Mesodermal cell (in vitro differentiated cells): ENCODE results near the gene SBNO1.

Experiments used
- H3K27ac ChIP-seq: 2 replicates; pipeline ENCODE4 v1.7.0; 2013; ENCODE audit warnings: mild to moderate bottlenecking, low read depth, low read length, moderate library complexity; ENCODE audit not compliant: severe bottlenecking
- H3K36me3 ChIP-seq: 2 replicates; pipeline ENCODE4 v1.7.1; 2013; ENCODE audit warnings: mild to moderate bottlenecking, low read length, moderate library complexity; ENCODE audit not compliant: control insufficient read depth, insufficient read depth
- H3K4me1 ChIP-seq: one replicate; pipeline ENCODE4 v1.7.1; 2013; ENCODE audit warnings: mild to moderate bottlenecking, low read length; ENCODE audit not compliant: insufficient read depth, control insufficient read depth, poor library complexity, severe bottlenecking
- H3K4me3 ChIP-seq: 2 replicates; pipeline ENCODE4 v1.7.0; 2013; ENCODE audit warnings: low read length, control low read depth, mild to moderate bottlenecking; ENCODE audit not compliant: insufficient read depth, poor library complexity, severe bottlenecking; ENCODE audit errors: extremely low read depth
- H3K9me3 ChIP-seq: 2 replicates; pipeline ENCODE4 v1.7.1; 2013; ENCODE audit warnings: mild to moderate bottlenecking, low read length, moderate library complexity; ENCODE audit not compliant: control insufficient read depth
- WGBS, 2 experiments: methylation state at CpG; one replicate each; pipeline ENCODE4 v1.1.5; 2013; ENCODE audit warnings: missing lambda C conversion rate in 2 of 2; ENCODE audit not compliant: insufficient coverage in 2 of 2; 5-methylcytosine and 5-hydroxymethylcytosine counted together

The SBNO1 gene

DNA sequence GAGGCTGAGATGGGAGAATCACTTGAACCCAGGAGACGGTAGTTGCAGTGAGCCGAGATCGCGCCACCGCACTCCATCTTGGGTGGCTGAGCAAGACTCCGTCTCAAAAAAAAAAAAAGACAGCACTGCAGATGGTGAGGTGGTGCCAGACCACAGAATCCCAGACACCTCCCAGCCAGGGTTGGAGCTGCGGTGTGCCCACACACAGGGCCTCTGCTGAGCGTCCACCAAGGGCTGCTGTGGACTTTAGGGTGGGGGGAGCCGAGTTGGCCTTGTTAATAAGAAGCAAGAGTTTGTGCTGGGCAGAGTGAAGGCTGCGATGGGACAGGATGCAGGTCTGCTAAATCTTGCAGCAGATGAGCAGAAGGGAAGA lies 33.5 kb upstream of the SBNO1 start:
- H3K27ac ChIP-seq, result no peak overlapping the region
- no peak overlapping the region for H3K4me3 ChIP-seq
- H3K4me1 ChIP-seq, result no peaks in the 10 kb centered on the region
- WGBS, 2 experiments, result 90 to 100% methylated on average over 8 to 9 of the region's 10 CpGs
- H3K36me3 ChIP-seq, result peaks cover 89% of the 10 kb centered on the region
- no peaks in the 10 kb centered on the region for H3K9me3 ChIP-seq

DNA sequence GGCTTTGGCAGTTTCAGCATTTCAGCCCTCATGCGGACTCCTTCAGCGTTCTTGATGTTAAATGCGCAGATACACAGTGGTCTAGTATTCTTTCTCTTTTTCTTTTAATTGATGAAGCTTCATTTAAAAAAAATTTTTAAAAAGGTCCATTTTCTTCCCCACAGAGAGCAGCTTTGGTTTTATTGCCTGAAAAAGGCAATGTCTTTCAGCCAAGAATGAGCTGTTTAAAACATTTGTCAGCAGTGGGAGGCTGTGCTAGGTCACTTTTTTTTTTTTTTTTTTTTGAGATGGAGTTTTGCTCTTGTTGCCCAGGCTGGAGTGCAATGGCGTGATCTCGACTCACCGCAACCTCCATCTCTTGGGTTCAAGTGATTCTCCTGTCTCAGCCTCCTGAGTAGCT lies 32.8 kb upstream of the SBNO1 start:
- no peaks in the 10 kb centered on the region for H3K4me1 ChIP-seq
- WGBS, 2 experiments, result 95% methylated on average over 4 of the region's 6 CpGs; no CpG with 5 or more reads in 1 of the 2 experiments
- no peaks in the 10 kb centered on the region for H3K9me3 ChIP-seq
- H3K36me3 ChIP-seq, result peaks cover 89% of the 10 kb centered on the region
- H3K27ac ChIP-seq, result no peak overlapping the region
- H3K4me3 ChIP-seq, result no peak overlapping the region

DNA sequence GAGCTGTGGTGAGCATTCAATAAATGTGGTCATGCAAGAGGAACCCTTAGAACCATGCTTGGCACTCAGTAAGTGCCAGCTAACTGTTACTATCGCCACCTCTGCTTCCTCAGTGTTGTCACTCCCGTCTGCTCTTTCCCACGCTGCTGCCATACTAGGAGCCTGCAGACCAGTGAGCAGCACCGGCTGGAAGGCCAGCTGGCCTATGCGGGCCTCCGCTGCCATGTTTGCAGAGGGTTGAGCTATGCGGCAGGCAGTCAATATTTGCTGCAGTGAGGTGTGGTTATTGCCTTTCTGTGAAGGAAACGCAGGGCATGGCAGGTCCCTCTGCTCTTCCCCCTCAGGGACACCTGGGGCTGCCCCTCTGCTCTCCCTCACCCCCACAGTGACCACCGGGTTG lies 32.3 kb upstream of the SBNO1 start:
- 95 to 100% methylated on average over 3 to 9 of the region's 9 CpGs for WGBS, 2 experiments
- H3K9me3 ChIP-seq, result no peaks in the 10 kb centered on the region
- no peak overlapping the region for H3K27ac ChIP-seq
- no peak overlapping the region for H3K4me3 ChIP-seq
- no peaks in the 10 kb centered on the region for H3K4me1 ChIP-seq
- H3K36me3 ChIP-seq, result peaks cover 89% of the 10 kb centered on the region

DNA sequence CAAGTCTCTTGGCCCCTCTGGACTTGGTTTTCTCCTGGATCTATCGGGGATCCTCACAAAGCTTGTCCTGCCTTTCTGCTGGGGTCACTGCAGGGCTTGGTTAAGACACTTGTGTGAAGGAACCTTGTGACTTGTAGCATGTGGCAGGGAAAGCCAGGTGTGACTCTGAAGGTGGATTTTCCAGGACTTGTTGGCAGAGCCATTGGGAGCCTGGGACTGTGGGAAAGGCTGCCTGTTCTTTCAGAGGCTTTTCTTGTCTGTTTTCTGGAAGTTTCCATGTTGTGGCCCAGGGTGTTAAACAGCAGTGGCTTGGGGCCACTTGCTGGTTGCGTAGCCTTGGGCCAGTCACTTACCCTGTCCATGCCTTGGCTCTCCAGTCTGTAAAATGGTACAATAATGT lies 31.9 kb upstream of the SBNO1 start:
- no peaks in the 10 kb centered on the region for H3K4me1 ChIP-seq
- H3K4me3 ChIP-seq, result no peak overlapping the region
- 100% methylated on average over 2 of the region's 2 CpGs for WGBS, 2 experiments
- no peak overlapping the region for H3K27ac ChIP-seq
- H3K36me3 ChIP-seq, result peaks cover 90% of the 10 kb centered on the region
- H3K9me3 ChIP-seq, result no peaks in the 10 kb centered on the region

DNA sequence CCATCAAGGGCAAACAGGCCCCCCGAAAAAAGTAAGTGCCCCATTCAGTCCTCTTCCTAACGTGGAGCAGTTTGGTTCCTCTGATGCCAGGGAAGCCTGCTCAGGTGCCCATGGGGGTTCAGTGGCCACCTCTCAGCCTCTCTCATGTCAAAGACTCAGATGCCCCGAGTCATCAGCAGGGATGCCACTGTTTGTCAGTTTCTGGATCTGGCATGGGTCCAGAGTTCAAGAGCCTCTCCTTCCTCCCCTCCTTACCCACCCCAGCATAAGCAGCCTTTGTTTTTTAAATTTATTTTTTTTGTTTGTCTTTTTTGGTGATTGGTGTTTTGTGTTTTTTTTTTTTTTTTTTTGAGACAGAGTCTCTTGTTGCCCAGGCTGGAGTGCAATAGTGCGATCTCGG lies 30.6 kb upstream of the SBNO1 start:
- H3K9me3 ChIP-seq, result no peaks in the 10 kb centered on the region
- H3K27ac ChIP-seq, result no peak overlapping the region
- H3K4me1 ChIP-seq, result peaks cover 7% of the 10 kb centered on the region
- WGBS, 2 experiments, result 85 to 95% methylated on average over 4 to 5 of the region's 5 CpGs
- H3K4me3 ChIP-seq, result no peak overlapping the region
- peaks cover 97% of the 10 kb centered on the region for H3K36me3 ChIP-seq

DNA sequence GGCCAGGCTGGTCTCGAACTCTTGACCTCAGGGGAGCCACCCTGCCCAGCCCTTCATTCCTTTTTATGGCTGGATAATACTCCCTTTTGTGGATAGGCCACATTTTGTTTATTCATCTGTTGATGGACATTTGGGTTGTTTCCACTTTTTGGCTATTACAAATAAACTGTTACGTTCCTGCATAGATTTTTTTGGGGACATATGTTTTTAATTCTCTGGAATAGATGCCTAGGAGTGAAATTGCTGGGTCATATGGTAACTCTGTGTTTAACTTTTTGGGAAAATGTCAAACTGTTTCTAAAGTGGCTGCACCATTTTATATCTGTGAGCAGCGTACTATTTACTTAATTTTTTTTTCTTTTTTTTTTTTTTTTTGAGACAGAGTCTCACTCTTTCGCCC lies 29.1 kb upstream of the SBNO1 start:
- no peak overlapping the region for H3K27ac ChIP-seq
- peaks cover 86% of the 10 kb centered on the region for H3K36me3 ChIP-seq
- H3K4me3 ChIP-seq, result no peak overlapping the region
- 90 to 100% methylated on average over 2 to 3 of the region's 4 CpGs for WGBS, 2 experiments
- no peaks in the 10 kb centered on the region for H3K9me3 ChIP-seq
- peaks cover 10% of the 10 kb centered on the region for H3K4me1 ChIP-seq

DNA sequence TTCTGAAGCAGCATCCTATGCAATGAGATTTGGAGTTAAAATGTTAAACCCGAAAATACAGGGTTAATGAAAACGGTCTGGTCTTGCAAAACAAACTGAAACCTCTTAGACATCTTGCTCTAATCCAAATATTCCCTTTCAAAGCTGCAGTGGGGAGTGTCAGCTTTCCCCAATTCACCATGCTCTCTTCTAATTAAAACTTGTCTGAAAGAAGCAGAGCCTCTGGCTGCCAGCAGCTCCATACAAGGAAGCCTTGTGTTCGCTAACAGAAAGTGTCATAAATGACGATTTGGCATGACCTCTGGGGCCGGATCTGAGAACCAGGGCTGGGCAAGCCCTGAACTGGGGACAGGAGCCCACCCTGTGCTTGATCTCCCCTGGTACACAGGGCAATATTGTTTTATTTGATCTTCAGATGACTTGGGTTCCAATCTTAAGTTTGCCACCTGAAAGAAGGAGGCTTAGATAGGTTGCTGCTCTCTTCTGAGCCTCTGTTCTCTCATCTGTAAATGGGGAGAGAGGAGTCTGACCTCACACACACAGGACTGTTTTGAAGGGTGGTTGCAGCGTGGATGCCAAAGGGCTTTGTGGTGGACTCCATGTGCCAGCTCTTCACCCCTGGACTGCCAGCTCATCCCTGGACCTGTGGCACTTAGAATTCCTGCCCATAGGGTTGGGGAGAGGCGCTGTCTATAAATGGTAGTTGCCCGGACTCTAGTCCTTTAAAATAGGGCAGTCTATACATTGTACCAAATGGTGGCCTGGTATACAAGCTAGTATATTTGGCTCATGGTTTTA lies 27.1 kb upstream of the SBNO1 start:
- H3K4me1 ChIP-seq, result peaks cover 17% of the 10 kb centered on the region
- peaks cover 66% of the 10 kb centered on the region for H3K36me3 ChIP-seq
- H3K27ac ChIP-seq, result no peak overlapping the region
- H3K4me3 ChIP-seq, result no peak overlapping the region
- WGBS, 2 experiments, result 97% methylated on average over 5 to 7 of the region's 8 CpGs
- H3K9me3 ChIP-seq, result no peaks in the 10 kb centered on the region

DNA sequence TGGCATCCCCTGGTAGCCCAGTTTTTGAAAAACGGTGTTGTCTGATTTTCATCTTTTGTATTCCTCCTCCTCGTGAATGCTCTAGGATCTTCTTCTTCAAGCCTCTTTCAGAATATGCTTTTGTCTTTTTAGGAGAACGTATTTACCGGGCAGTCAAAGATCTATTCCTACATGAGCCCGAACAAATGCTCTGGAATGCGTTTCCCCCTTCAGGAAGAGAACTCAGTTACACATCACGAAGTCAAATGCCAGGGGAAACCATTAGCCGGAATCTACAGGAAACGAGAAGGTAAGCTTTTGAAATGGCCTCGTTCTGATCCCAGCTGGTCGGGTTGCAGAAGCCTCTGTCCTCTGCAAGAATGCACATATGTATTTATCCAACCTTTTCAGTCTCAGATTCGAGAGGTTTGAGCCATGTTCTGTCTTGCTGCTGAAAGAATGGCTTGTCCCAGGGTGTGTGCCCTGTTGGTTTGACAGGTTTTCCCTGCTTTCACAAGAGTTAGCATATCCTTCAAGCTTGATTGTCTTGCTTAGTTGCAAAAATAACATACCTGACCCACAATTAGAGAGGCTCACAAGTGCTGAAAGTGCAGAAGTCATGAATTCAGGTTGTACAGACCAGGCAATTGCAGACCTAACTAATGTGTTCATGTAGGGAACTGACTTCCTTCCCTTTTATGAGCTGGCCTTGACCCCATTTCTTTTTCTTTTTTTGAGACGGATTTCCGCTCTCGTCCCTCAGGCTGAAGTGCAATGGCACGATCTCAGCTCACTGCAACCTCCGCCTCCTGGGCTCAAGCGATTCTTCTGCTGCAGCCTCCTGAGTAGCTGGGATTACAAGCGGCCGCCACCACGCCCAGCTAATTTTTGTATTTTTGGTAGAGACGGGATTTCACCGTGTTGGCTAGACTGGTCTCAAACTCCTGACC lies 26.1 kb upstream of the SBNO1 start:
- H3K36me3 ChIP-seq, result peaks cover 56% of the 10 kb centered on the region
- WGBS, 2 experiments, result 88 to 96% methylated on average over 19 of the region's 23 CpGs
- no peak overlapping the region for H3K27ac ChIP-seq
- peaks cover 17% of the 10 kb centered on the region for H3K4me1 ChIP-seq
- H3K4me3 ChIP-seq, result peak overlapping the region; percentile 61
- no peaks in the 10 kb centered on the region for H3K9me3 ChIP-seq

DNA sequence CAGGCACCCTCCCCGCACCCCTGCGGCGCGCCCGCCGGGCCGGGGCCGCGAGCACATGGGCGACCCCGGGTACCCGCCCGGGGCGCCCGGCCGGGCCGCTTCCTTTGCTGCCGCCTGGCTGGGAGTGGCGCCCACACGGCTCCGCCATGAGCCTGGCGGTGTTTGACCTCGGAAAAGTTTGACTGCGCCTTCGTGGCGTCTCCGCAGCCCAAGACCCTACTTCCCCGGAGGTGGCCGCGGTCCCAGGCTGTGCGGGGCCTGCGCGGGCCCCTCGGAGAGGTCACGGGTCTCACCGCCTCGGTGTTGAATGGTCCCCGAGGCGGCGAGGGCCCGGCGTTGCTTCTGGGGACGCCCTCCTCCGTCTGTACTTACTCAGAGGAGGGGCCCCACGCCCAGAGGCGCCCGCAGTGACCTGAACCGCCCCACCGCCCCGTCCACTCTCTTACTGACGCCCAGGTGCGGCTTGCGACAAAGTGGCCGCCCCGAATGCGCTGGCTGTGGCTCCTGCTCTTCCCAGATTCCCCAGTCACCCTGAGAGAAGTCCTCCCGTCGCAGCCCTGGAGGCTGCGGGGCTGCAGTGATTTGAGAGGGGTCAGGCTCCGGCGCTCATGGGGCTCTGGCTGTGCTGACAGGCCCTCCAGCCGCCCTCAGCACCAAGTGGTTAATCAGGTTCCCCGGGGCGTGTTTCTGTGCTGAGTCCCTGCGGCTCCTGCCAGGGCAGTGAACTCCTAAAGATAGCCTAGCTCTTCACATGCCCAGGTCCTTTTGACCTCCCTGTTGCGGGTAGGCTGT lies 25.1 kb upstream of the SBNO1 start:
- 7% methylated on average over 52 to 66 of the region's 66 CpGs for WGBS, 2 experiments
- Histone ChIP-seq H3K36me3 (peaks cover 47% of the 10 kb centered on the region), H3K27ac (no peak overlapping the region)

DNA sequence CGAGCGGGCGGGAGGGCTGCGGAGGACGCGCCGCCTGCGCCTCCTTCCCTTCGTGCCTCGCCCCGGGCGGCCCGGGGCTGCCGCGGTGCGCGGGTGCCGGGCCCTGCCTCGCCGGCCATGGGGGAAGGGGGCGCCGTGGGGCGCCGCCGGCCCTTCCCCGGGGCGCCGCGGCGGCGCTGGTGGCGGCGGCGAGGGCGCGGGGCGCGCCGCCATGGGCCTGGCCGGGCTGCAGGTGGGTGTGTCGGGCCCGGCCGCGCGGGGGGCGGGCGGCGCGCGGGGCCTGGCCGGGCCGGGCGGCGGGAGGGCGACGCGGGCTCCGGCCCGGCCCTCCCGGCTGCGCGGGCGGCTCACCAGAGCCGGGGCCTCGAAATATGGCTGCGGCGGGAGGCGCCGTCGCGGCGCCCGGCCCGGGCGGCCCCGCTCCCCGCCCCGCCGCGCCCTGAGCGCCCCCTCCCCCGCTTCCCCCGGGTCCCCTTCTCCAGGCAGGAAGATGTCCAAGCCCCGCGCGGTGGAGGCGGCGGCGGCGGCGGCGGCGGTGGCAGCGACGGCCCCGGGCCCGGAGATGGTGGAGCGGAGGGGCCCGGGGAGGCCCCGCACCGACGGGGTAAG lies 24.4 kb upstream of the SBNO1 start:
- peak overlapping the region; percentile 61 for H3K4me3 ChIP-seq
- 0 to 1% methylated on average over 23 to 40 of the region's 102 CpGs for WGBS, 2 experiments
- no peak overlapping the region for H3K27ac ChIP-seq

More for the DNA sequence above, 25.1 kb upstream of the SBNO1 start:
- Histone ChIP-seq H3K4me3 (peak overlapping the region; percentile 61), H3K4me1 (peaks cover 17% of the 10 kb centered on the region), H3K9me3 (no peaks in the 10 kb centered on the region)

More for the DNA sequence above, 24.4 kb upstream of the SBNO1 start:
- H3K36me3 ChIP-seq, result peaks cover 40% of the 10 kb centered on the region
- peaks cover 17% of the 10 kb centered on the region for H3K4me1 ChIP-seq
- H3K9me3 ChIP-seq, result no peaks in the 10 kb centered on the region
